Measurements from ENCODE around the gene PDP2.

DNA sequence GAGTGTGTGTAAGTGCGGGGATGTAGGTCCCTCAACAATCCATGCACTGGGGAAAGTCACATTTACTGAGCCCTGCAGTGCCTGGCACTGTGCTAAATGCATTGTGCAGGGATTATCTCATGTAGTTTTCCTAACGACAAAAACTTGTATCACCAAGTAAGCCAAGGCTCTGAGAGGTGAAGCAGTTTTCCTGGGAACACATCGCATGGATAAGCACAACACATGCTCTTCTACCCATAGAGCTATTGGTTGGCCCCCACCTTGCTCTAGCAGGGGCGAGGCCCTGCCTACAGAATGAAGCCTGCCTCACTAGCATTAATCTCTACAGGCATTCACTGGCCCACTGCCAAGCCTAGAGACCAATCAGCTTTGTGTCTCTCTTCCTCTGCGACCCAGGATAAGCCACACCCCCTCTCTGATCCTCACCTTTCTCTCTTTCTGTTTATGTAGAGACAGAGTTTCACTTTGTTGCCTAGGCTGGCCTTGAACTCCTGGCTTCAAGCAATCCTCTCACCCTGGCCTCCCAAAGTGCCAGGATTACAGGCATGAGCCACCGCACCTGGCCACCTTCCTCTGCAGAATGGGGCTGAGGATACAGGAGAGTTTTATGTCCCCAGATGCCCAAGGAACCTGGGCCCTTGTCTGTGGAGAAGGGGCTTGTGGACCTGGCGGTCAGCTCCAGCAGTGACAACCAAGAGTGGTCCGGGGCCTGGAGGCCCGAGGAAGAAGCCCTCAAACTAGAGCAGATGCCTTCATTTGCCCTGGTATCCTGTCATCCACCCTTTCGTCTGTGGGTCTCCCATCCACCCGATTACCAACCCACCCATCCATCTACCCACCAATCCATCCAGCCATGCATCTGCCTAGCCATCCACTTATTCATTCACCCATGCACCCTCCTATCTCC is 25.6 kb downstream of the PDP2 start:
- TF ChIP-seq, protein P1, sequence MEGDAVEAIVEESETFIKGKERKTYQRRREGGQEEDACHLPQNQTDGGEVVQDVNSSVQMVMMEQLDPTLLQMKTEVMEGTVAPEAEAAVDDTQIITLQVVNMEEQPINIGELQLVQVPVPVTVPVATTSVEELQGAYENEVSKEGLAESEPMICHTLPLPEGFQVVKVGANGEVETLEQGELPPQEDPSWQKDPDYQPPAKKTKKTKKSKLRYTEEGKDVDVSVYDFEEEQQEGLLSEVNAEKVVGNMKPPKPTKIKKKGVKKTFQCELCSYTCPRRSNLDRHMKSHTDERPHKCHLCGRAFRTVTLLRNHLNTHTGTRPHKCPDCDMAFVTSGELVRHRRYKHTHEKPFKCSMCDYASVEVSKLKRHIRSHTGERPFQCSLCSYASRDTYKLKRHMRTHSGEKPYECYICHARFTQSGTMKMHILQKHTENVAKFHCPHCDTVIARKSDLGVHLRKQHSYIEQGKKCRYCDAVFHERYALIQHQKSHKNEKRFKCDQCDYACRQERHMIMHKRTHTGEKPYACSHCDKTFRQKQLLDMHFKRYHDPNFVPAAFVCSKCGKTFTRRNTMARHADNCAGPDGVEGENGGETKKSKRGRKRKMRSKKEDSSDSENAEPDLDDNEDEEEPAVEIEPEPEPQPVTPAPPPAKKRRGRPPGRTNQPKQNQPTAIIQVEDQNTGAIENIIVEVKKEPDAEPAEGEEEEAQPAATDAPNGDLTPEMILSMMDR (IDR thresholded peaks at IDR 0.05; ENCODE audit: low read length): no peak
- TF ChIP-seq EZH2 (optimal IDR thresholded peaks at IDR 0.05; ENCODE audit: low read depth, low read length): no peak
- TF ChIP-seq EZH2phosphoT487 (IDR thresholded peaks at IDR 0.05; ENCODE audit: low read length): no peak

Measured in MM.1S (cell line).